Right atrium auricular region (tissue), 2 donors: Measurements from ENCODE around the gene KDM4B. TPM values are rescaled to one million over a fixed set of nuclear protein-coding genes. Genes with fewer than 3 reads are reported as not detected.

ENCODE experiments used
- DNase-seq: peaks from one replicate; pipeline ENCODE4 v3.0.0-alpha.2; 2019; ENCODE audit warnings: low spot score
- H3K27ac ChIP-seq, 2 donors: fragments of 200-600 bp; sonication (generic); 1 replicate in 1 of 2; 2 replicates in 1 of 2; pipeline ENCODE4 v1.5.1; 2016 to 2019
- H3K27me3 ChIP-seq, 2 donors: fragments of 200-600 bp; sonication (generic); one replicate each; pipeline versions ENCODE4 v1.5.1 to v1.6.0; 2017 to 2019
- H3K36me3 ChIP-seq: fragments of 200-600 bp; sonication (generic); one replicate; pipeline ENCODE4 v1.5.1; 2016
- H3K4me1 ChIP-seq, 2 donors: fragments of 200-600 bp; sonication (generic); one replicate each; pipeline versions ENCODE4 v1.5.1 to v1.6.0; 2017 to 2019
- H3K4me3 ChIP-seq, 2 donors: fragments of 200-600 bp; sonication (generic); 1 replicate in 1 of 2; 2 replicates in 1 of 2; pipeline ENCODE4 v1.5.1; 2017 to 2019; ENCODE audit warnings: mild to moderate bottlenecking in 1 of 2, moderate library complexity in 1 of 2
- H3K9me3 ChIP-seq, 2 donors: fragments of 200-600 bp; sonication (generic); one replicate each; pipeline ENCODE4 v1.5.1; 2019
- CTCF ChIP-seq, 2 donors: fragments of 200-600 bp; sonication (generic); IDR thresholded peaks; one replicate each; pipeline ENCODE4 v1.5.1; 2019; ENCODE audit warnings: antibody characterized with exemption in 2 of 2
- total RNA-seq, 2 donors: library from RNA; depleted of rRNA; stranded (reverse); fragments of >200 nt; gene quantifications; one replicate each; pipeline ENCODE4 v1.1.0, GENCODE V29; 2016

KDM4B gene
- total RNA-seq, 2 donors from 2014 or later: 17.6 to 26.0 TPM

- H3K4me1 ChIP-seq: peaks cover 0 to 31% of the 10 kb centered on the region in 2 donors
- no peaks in the 10 kb centered on the region for H3K27me3 ChIP-seq
- DNase-seq: no peak
- H3K27ac ChIP-seq: no peak overlapping the region
- TF ChIP-seq CTCF (IDR thresholded peaks at IDR 0.05): no peak
- H3K9me3 ChIP-seq: no peaks in the 10 kb centered on the region
- H3K36me3 ChIP-seq: peaks cover 10% of the 10 kb centered on the region
- no peak overlapping the region for H3K4me3 ChIP-seq
These were observed 47.4 kb downstream of the KDM4B start for GRCh38 chr19:5016268-5016667.

- Histone ChIP-seq H3K27ac (no peak overlapping the region), H3K27me3 (no peaks in the 10 kb centered on the region), H3K36me3 (peaks cover 10% of the 10 kb centered on the region), H3K4me3 (no peak overlapping the region), H3K9me3 (no peaks in the 10 kb centered on the region), H3K4me1 (peaks cover 0 to 26% of the 10 kb centered on the region in 2 donors)
- no peak for DNase-seq
- no peak for TF ChIP-seq CTCF (IDR thresholded peaks at IDR 0.05)
These were observed 47.9 kb downstream of the KDM4B start for GRCh38 chr19:5016781-5017180.

GRCh38 chr19:5017235-5017634 is 48.3 kb downstream of the KDM4B start:
- H3K9me3 ChIP-seq: no peaks in the 10 kb centered on the region
- no peak overlapping the region for H3K4me3 ChIP-seq
- no peaks in the 10 kb centered on the region for H3K27me3 ChIP-seq
- DNase-seq: no peak
- TF ChIP-seq CTCF (IDR thresholded peaks at IDR 0.05): no peak
- H3K36me3 ChIP-seq: peaks cover 10% of the 10 kb centered on the region
- peaks cover 0 to 21% of the 10 kb centered on the region in 2 donors for H3K4me1 ChIP-seq
- no peak overlapping the region for H3K27ac ChIP-seq

GRCh38 chr19:5018224-5019015 is 49.5 kb downstream of the KDM4B start:
- no peak overlapping the region for H3K27ac ChIP-seq
- peaks cover 0 to 18% of the 10 kb centered on the region in 2 donors for H3K4me1 ChIP-seq
- H3K4me3 ChIP-seq: no peak overlapping the region
- TF ChIP-seq CTCF (IDR thresholded peaks at IDR 0.05): no peak
- DNase-seq: no peak
- H3K9me3 ChIP-seq: no peaks in the 10 kb centered on the region
- H3K27me3 ChIP-seq: no peaks in the 10 kb centered on the region
- H3K36me3 ChIP-seq: peaks cover 10% of the 10 kb centered on the region

- H3K27ac ChIP-seq: no peak overlapping the region
- H3K9me3 ChIP-seq: no peaks in the 10 kb centered on the region
- H3K36me3 ChIP-seq: peaks cover 10% of the 10 kb centered on the region
- peaks cover 0 to 16% of the 10 kb centered on the region in 2 donors for H3K4me1 ChIP-seq
- H3K4me3 ChIP-seq: no peak overlapping the region
- H3K27me3 ChIP-seq: no peaks in the 10 kb centered on the region
- TF ChIP-seq CTCF (IDR thresholded peaks at IDR 0.05): no peak
- DNase-seq: no peak
These were observed 51.5 kb downstream of the KDM4B start for GRCh38 chr19:5020368-5020767.

GRCh38 chr19:5021046-5021445 is 52.1 kb downstream of the KDM4B start:
- no peak for TF ChIP-seq CTCF (IDR thresholded peaks at IDR 0.05)
- Histone ChIP-seq H3K36me3 (peaks cover 10% of the 10 kb centered on the region), H3K27ac (no peak overlapping the region), H3K4me3 (no peak overlapping the region), H3K9me3 (no peaks in the 10 kb centered on the region), H3K4me1 (peaks cover 0 to 16% of the 10 kb centered on the region in 2 donors), H3K27me3 (no peaks in the 10 kb centered on the region)
- DNase-seq: no peak
